Hematopoietic multipotent progenitor cell treated with erythropoietin and hydrocortisone succinate and interleukin-3 and kit ligand, for 8 days (in vitro differentiated cells): ENCODE data around the gene ELOVL1.
A peak's percentile ranks its signal among the peaks of the same experiment; 100 is the strongest.
"Not testable (repeated sequence)": the region's sequence is repeated elsewhere in the genome, so short reads cannot be mapped to it uniquely, and the experiment has no call there.

Source experiments
- DNase-seq: peaks from one replicate; pipeline ENCODE4 v3.0.0-alpha.2; 2015

Gene ELOVL1

DNA sequence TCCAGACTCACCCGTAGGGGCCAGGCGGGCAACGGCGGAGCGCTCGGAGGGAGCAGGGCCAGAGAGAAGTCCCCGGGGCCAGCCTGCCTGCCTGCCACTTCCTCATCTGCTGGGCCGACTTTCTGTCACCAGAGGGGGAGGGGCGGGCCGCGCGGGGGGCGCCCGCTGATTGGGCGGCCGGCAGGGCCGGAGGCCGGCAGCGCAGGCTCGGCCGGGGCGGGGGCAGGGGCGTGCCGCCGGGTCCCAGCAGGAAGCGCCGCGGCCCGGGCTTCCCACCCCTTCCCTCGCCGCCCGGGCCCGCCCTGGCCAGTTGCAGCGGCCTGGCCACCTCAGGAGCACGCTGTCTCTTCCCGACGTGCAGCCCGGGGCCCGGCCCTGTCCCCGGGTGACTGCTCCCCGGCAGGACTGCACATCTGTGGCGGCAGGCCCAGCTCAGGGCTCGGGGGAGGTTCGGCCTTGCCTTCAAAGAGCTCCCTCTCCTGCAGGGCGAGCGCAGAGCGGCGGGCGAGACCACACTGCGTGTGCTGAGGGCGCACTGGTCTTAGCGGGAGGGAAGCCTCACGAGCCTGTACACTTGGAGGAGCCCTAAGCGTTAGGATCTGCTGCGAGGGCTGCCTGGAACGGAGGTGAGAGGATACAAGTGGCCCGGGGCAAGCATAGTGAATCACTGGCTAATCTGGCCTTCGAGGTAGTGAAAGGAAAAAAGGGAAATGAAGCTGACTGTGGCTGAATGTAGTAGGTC, at the start of gene ELOVL1:
Gene ELOVL1, minus strand, starts transcription at position 108 of the 742 bp plus-strand sequence. CDS start 2,402 bp downstream, outside the sequence.
- peak; percentile 87 for DNase-seq

GRCh38 chr1:43415901-43416300, 48.1 kb upstream of the ELOVL1 start:
- no peak for DNase-seq

GRCh38 chr1:43414634-43415223, 46.9 kb upstream of the ELOVL1 start:
- DNase-seq: peak; percentile 87

DNA sequence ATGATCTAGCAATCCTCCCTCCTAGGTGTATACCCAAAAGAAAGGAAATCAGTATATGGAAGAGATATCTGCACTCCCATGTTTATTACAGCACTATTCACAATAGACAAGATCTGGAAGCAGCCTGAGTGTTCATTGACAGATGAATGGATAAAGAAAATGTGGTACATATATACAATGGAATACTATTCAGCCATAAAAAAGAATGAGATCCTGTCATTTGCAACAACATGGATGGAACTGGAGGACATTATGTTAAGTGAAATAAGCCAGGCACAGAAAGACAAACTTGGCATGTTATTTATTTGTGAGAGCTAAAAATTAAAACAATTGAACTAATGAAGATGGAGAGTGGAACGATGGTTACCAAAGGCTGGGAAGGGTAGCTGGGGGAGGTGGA, 45.6 kb upstream of the ELOVL1 start:
- DNase-seq: not testable (repeated sequence)

GRCh38 chr1:43410571-43410970, 42.8 kb upstream of the ELOVL1 start:
- DNase-seq: no peak

GRCh38 chr1:43405876-43406234, 38.0 kb upstream of the ELOVL1 start:
- no peak for DNase-seq

DNA sequence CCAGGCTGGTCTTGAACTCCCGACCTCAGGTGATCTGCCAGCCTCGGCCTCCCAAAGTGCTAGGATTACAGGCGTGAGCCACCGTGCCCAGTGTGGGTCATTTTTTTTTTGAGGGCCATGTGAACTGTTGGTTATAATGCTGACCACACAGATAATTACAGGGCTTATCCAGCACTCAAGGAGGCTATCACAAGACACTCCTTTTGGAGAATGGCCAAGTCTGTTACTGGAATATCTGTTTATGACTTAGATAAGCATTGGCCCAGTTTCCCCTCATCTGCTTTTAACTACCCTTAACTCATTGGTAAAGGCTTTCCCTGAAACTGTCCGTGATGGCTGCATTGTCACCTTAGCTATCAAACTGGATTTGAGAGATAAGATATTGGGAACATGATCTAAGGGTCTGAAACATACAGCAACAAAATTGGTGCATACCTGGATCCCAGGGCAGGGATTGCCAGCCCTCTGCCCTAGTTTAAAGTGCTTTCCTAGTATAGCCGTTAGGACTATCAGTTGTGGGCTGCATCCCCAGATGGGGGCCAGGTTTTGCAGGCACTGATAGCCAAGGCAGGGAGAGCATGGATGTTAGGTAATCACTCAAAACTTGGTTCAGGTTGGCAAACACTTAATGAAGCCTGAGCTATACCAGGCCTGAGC, 37.5 kb upstream of the ELOVL1 start:
- peak; percentile 99 for DNase-seq

GRCh38 chr1:43404353-43404752, 36.5 kb upstream of the ELOVL1 start:
- DNase-seq: no peak

DNA sequence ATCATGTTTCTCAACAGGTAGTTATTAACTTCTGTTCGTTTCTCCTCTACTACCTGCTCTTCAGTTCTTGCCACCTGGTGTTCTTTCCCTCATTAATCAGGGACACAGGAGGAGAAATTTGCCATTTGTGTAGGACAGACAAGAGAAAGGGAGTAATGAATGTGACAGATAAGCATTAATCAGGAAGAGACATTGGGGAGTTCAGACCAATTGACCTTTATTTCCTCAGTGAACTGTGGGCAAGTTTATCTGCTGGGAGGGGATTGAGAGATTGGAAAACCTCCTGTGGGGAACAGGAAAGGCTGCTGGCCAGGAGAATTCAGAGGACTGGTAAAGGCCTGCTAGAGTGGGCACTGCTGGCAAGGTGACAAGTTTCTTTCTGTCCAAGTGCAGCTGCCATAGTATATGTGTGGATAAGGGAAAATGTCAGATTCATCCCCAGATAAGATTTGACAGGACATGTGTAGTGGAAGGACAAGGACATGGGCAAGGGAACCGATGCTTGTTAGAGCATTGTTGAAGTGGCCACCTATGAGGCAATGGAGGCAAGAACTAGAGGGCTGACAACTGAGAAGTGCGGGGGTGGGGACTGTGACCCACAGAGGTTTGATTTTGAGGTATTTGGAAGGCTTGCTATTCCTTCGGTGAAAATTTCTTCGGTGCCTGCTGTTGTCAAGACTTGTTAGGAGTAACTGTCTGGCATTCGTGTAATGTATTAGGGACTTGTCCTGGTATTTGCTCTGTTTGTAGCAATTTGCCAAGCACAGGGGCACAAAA, 34.5 kb upstream of the ELOVL1 start:
- DNase-seq: peak; percentile 68

- DNase-seq: not testable (repeated sequence)
These were observed 32.6 kb upstream of the ELOVL1 start for GRCh38 chr1:43400441-43400840.

- DNase-seq: peak; percentile 77
These were observed 30.4 kb upstream of the ELOVL1 start for GRCh38 chr1:43398227-43398626.

DNA sequence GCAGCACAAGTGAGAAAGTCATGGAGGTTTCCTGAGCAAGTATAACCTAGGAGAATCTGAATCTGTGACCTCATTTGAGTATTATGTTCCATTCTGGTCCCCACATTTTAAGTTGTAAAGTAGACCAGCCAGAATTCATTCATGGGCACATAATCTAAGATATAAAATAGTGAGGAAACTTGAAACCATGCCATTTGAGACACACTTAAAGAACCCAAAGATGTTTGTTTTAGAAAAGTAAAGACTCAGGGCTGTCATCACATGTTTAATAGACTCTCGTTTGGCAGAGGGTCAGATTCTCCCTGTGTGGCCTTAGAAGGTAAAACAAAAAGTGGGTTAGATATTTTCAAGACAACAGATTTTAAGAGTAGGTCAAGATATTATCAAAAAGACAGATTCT, 28.2 kb upstream of the ELOVL1 start:
- no peak for DNase-seq

- DNase-seq: no peak
These were observed 27.7 kb upstream of the ELOVL1 start for GRCh38 chr1:43395523-43395922.

DNA sequence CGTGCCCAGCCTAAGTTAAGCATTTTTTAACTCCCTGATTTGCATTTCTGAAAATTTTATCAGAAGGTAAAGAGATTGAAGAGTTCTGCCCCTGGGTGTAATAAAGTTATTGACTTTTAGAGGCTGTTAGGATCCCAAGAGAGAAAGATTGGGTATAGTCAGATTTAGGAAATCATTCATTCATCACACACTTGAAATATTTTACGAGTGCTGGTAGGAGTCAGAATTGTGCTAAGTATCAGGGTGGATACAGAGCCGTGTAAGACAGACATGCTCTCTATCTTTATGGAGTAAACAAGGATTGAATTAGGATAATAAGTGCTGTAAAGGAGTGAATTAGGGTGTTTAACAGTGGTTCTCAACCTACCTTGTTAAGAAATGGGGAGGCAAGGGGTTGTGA, 24.9 kb upstream of the ELOVL1 start:
- DNase-seq: no peak

DNA sequence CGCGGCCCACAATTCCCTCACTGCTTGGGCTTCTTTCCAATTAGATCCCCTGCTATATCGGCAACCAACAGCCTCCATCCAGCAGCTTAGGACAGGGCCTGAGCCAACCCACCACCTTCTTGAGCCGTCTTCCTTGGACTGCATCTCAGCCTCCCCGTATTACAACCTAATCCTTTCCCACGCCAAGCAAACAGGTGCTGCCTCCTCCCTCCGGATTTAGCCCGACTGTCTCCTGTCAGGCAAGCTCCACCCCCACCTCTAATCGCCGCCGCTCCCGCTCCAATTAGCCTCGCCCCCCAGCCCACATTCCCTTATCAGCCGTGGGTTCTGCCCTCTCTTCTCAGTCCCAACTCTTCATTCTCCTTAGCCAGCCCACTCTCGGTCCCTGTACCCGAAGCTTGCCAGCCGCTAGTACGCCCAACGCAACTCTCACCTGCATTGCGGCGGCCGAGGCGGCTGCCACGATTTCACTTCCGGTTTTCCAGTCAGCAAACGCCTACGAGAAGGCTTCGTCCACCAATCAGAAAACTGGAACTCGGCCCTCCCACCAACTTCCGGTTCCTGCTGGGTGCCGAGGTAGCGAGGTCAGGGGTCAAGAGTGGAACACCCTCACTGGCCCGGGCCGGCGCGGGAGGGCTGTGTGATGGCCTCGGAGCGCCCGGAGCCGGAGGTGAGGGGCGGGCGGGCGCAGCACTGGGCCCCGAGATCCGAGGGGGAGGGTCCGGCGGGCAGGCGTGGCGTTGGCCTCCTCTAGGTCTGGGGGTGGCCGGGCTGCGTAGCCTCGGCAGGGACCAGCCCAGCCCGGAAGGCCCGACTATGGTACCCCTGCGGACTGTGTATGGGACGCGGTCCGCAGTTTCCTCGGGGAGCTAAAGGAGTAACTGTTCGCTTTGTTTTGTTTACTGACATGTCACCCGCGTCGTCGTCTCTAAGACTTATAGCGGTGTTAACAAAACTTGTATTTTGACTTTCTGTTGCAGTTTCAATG, 21.8 kb upstream of the ELOVL1 start, which contains the start of the genes MED8 and SZT2:
Gene MED8, minus strand, starts transcription at position 475 of the 988 bp plus-strand sequence. Its CDS starts 36 bp downstream, at position 439.
Gene SZT2, plus strand, starts transcription at position 574 of the 988 bp plus-strand sequence. Its CDS starts 70 bp downstream, at position 644.
- DNase-seq: peak; percentile 95

GRCh38 chr1:43388613-43389012, 20.8 kb upstream of the ELOVL1 start:
- no peak for DNase-seq

DNA sequence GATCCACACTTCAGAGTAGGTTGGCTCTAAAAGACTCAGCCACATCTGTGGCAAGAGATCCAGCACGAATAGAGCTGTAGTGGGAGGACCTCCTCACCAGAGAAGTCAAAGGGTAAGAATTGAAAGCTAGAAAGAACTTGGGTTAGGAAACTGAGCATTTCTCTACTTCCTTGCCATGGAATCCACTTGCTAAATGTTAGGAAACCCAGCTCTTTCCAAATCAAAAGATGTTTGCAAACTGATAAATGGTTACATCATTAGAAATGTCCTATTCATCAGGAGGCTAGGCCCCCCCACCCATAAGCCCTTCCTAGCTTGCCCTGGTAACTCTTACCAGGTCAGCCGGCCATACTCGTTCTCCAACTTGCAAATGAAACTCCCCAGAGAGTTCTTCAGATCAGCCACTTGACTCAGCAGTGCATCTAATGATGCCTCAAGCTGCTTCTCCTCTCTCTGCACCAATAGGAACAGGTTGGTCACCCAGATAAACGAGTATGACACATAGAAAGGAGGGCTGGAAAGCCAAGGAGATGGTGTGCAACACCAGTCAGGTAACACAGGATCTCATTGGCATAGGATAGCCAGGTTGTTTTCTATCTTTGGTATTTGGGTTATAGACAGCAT, 20.3 kb upstream of the ELOVL1 start:
- no peak for DNase-seq

GRCh38 chr1:43386676-43387075, 18.9 kb upstream of the ELOVL1 start:
- DNase-seq: no peak

DNA sequence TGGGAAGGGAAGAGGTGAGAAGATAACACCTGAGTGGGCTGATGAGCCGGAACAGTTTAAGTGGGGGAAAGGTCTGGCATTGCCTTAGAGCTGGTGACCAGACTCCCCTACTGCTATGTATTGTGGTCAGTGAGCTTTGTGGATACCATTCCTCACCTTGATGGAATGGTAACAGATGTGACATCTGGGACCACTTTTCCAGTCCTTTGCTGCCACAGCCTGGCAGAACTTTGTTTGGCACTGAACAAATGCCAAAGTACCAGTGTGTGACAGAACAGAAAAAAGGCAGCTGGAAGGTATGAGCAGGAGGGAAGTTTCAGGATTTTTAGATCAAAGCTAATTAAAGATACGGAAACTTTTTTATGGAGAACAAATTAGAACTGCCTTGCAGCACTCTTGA, 15.6 kb upstream of the ELOVL1 start:
- no peak for DNase-seq

GRCh38 chr1:43382027-43382779, 14.4 kb upstream of the ELOVL1 start:
- DNase-seq: no peak

- no peak for DNase-seq
These were observed 13.8 kb upstream of the ELOVL1 start for GRCh38 chr1:43381612-43382011.
